ENCODE results near the gene MKI67.

DNA sequence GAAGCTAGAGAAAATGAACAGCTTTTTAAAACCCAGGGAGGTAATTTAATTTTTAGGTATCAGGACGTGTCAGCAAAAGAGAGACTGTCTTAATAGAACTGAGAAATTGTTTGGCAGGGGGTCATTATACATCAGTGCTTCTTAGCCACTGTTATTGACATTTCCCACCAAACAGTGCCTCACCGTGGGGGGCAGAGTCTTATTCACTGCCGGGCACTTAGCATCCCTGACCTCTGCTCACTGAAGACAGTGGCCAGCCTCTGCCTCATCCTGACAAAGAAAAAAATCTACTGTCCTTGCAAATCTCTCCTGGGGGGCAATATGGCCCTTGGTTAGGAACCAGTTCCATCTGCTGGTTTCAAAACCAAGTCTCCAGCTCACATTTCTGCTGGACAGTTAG is 14.2 kb upstream of the MKI67 start:
- TF ChIP-seq, protein P1, sequence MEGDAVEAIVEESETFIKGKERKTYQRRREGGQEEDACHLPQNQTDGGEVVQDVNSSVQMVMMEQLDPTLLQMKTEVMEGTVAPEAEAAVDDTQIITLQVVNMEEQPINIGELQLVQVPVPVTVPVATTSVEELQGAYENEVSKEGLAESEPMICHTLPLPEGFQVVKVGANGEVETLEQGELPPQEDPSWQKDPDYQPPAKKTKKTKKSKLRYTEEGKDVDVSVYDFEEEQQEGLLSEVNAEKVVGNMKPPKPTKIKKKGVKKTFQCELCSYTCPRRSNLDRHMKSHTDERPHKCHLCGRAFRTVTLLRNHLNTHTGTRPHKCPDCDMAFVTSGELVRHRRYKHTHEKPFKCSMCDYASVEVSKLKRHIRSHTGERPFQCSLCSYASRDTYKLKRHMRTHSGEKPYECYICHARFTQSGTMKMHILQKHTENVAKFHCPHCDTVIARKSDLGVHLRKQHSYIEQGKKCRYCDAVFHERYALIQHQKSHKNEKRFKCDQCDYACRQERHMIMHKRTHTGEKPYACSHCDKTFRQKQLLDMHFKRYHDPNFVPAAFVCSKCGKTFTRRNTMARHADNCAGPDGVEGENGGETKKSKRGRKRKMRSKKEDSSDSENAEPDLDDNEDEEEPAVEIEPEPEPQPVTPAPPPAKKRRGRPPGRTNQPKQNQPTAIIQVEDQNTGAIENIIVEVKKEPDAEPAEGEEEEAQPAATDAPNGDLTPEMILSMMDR (IDR thresholded peaks at IDR 0.05) = no peak
- no peak for TF ChIP-seq EZH2 (IDR thresholded peaks at IDR 0.05; ENCODE audit: borderline replicate concordance, insufficient read depth, low read depth, low read length, poor library complexity, severe bottlenecking)

Measured in B cell (primary cell).